ENCODE data around the gene SLC6A6.

DNA sequence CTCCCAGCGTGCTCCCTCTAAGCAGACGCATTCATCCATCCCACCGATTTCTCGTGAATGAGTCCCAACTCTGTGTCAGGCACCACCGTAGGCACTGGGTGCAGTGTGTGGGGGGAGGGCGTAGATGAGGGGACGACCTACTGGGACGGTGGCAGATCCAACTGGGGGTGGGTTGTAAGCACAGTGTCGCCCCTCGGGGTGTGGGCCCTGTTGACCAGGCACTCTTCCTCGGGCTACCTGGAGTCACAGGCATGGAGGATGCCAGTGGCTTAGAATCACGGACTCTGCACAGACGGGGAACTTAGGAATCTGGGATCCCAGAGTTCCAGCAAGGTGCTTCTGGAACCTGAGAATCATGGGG is 66.2 kb downstream of the SLC6A6 start:
- no peak for TF ChIP-seq ZNF274 (IDR thresholded peaks at IDR 0.05; ENCODE audit: low read depth, low read length)
- TF ChIP-seq YY1 (IDR thresholded peaks at IDR 0.05; ENCODE audit: insufficient read depth, insufficient read length) = no peak
